Muscle layer of colon (tissue), 2 donors: ENCODE data around the gene FHL2.

Experiments used
- H3K27ac ChIP-seq: one replicate; pipeline ENCODE4 v1.7.0; 2013; ENCODE audit warnings: low read depth, mild to moderate bottlenecking, low read length, moderate library complexity
- H3K27me3 ChIP-seq, 2 donors: one replicate each; pipeline ENCODE4 v1.7.0; 2013; ENCODE audit warnings: low read length in 2 of 2, mild to moderate bottlenecking in 2 of 2; ENCODE audit not compliant: insufficient read depth in 2 of 2, control insufficient read depth in 1 of 2
- H3K36me3 ChIP-seq: one replicate; pipeline ENCODE4 v1.7.0; 2013; ENCODE audit warnings: mild to moderate bottlenecking, low read length; ENCODE audit not compliant: insufficient read depth
- H3K4me1 ChIP-seq: one replicate; pipeline ENCODE4 v1.7.0; 2013; ENCODE audit warnings: mild to moderate bottlenecking, low read length; ENCODE audit not compliant: insufficient read depth
- H3K4me3 ChIP-seq, 2 donors: one replicate each; pipeline ENCODE4 v1.7.0; 2013; ENCODE audit warnings: low read length in 2 of 2, low read depth in 1 of 2, mild to moderate bottlenecking in 1 of 2, moderate library complexity in 1 of 2
- H3K9ac ChIP-seq: one replicate; pipeline ENCODE4 v1.7.0; 2013; ENCODE audit warnings: low read length
- H3K9me3 ChIP-seq: one replicate; pipeline ENCODE4 v1.7.0; 2013; ENCODE audit warnings: mild to moderate bottlenecking, low read length
- donor health status: abdominal sarcoma.
- donor health status: Adenocarcinoma of cecum.

FHL2 gene

GRCh38 chr2:105321875-105322646 lies 76.8 kb downstream of the FHL2 start:
- no peak overlapping the region for H3K27ac ChIP-seq
- no peaks in the 10 kb centered on the region for H3K9me3 ChIP-seq

DNA sequence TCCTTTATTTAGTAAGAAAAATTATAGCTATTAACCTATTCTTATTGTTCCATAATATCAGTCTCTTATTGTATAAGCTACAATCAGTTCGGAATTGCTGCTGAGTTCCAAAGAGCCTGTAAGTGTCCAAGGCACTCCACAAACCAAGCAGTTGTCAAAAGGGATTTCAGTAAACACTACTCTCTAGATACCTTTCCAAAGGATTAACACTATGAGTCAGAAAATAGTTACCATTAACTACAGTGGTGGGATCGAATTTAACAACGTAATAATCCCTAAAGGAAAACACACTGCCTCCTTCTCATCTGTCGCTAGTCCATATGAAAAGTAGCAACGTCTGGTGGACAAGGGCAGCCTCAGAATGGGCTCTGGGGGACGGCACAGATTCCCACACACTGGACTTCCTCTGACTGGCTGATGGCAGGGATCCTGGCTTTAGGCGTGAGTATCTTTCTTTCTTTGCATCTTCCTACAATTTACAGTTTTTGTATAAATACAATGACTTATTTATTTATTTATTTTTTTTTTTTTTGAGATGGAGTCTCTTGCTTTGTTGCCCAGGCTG lies 78.1 kb downstream of the FHL2 start:
- no peak overlapping the region for H3K9ac ChIP-seq
- H3K27me3 ChIP-seq = no peaks in the 10 kb centered on the region

More at GRCh38 chr2:105321875-105322646, 76.8 kb downstream of the FHL2 start:
- no peak overlapping the region for H3K9ac ChIP-seq
- H3K4me3 ChIP-seq = no peak overlapping the region
- peaks cover 4% of the 10 kb centered on the region for H3K4me1 ChIP-seq
- no peaks in the 10 kb centered on the region for H3K27me3 ChIP-seq
- no peaks in the 10 kb centered on the region for H3K36me3 ChIP-seq

GRCh38 chr2:105317937-105318336 lies 80.9 kb downstream of the FHL2 start:
- H3K27ac ChIP-seq = no peak overlapping the region
- peaks cover 4% of the 10 kb centered on the region for H3K4me1 ChIP-seq
- H3K27me3 ChIP-seq = no peaks in the 10 kb centered on the region
- H3K4me3 ChIP-seq = no peak overlapping the region
- no peaks in the 10 kb centered on the region for H3K36me3 ChIP-seq
- no peak overlapping the region for H3K9ac ChIP-seq
- no peaks in the 10 kb centered on the region for H3K9me3 ChIP-seq

More for the DNA sequence above, 78.1 kb downstream of the FHL2 start:
- peaks cover 4% of the 10 kb centered on the region for H3K4me1 ChIP-seq
- H3K36me3 ChIP-seq = no peaks in the 10 kb centered on the region
- no peaks in the 10 kb centered on the region for H3K9me3 ChIP-seq
- H3K4me3 ChIP-seq = no peak overlapping the region
- H3K27ac ChIP-seq = no peak overlapping the region

DNA sequence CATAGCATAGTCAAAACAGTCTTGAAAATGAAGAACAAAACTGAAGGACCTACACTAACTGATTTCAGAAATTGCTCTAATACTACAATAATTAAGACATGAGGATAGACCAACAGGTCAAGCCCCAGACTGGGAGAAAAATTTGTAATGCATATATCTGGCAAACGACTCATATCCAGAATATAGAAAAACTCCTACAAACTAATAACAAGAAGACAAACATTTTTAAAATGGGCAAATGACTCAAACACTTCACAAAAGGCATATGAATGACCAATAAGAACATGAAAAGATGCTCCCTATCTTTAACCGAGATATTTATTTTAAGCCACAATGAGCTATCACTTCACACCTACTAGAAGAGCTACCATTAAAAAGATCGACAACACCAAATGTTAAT lies 83.5 kb downstream of the FHL2 start:
- Histone ChIP-seq H3K9ac (no peak overlapping the region), H3K4me1 (peaks cover 2% of the 10 kb centered on the region), H3K4me3 (no peak overlapping the region), H3K27me3 (no peaks in the 10 kb centered on the region), H3K27ac (no peak overlapping the region), H3K36me3 (no peaks in the 10 kb centered on the region), H3K9me3 (no peaks in the 10 kb centered on the region)

- no peak overlapping the region for H3K4me3 ChIP-seq
- H3K36me3 ChIP-seq = no peaks in the 10 kb centered on the region
- H3K27ac ChIP-seq = no peak overlapping the region
- no peak overlapping the region for H3K9ac ChIP-seq
- H3K4me1 ChIP-seq = no peaks in the 10 kb centered on the region
- no peaks in the 10 kb centered on the region for H3K27me3 ChIP-seq
- no peaks in the 10 kb centered on the region for H3K9me3 ChIP-seq
These were observed 85.0 kb downstream of the FHL2 start for GRCh38 chr2:105313877-105314276.
